Right lung (tissue), 5 donors: ENCODE data around the gene CTNNA2. TPM values are rescaled to one million over a fixed set of nuclear protein-coding genes. Genes with fewer than 3 reads are reported as not detected.

Experiments used
- DNase-seq, 2 donors: peaks; one replicate each; pipeline ENCODE4 v3.0.0-alpha.2; 2013
- polyA plus RNA-seq, 5 donors: library from polyadenylated mRNA; unstranded; fragments of 120-200 nt; gene quantifications; one replicate each; pipeline versions ENCODE4 v1.2.1 to v1.2.3, GENCODE V29; 2013; ENCODE audit warnings: inconsistent platforms in 1 of 5, low replicate concordance in 1 of 5; ENCODE audit not compliant: insufficient read length in 5 of 5, insufficient read depth in 1 of 5

The CTNNA2 gene
- polyA plus RNA-seq, 5 donors = 0.15 to 0.33 (median 0.23) TPM

DNA sequence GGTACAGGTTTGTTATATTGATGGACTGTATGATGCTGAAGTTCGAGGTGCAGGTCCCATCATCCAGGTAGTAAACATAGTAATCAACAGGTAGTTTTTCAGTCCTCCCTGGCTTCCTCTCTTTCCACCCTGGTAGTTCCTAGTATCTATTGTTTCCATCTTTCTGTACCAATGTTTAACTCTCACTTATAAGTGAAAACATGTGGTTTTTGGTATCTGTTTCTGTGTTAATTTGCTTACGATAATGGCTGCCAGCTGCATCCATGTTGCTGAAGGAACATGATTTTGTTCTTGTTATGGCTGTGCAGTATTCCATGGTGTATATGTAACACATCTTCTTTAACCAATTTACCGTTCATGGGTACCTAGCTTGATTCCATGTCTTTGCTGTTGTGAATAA lies 861.3 kb downstream of the CTNNA2 start:
- DNase-seq = no peak

DNA sequence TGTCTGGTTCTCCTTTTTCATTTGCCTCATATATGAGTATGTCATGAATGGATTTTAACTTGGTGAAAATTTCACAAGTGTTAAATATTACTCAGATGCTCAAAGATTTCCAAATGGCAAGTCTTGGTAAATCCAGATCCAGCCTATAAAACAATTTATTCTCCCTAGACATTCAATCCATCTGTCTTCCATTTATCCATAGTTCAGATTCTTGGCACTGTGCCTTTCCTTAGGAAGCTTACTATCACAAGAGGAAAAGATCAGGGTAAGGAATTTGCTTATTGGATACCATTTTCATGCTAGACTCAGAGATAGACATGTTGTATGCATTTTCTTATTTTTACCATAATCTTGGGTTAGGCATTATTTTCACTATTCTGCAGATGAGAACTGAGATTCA lies 864.2 kb downstream of the CTNNA2 start:
- no peak for DNase-seq

DNA sequence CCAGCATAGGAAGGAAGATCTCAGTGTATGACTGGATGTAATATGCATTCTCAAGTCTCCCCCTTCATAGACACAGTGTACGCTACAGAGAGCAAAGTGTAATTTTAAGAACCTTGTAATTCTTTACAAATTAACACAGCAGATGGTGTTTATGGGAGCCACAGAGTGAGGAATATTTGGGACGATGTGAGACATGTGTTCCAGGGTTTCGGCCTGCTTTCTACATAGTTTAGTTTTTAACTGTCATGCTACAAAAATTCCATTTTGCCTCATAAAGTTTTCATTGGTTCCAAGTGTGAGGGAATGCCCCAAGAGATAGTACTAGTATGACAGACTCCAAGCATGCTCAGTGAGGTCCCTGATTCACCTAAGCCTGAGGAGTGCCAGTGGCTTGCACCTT lies 867.9 kb downstream of the CTNNA2 start:
- no peak for DNase-seq

DNA sequence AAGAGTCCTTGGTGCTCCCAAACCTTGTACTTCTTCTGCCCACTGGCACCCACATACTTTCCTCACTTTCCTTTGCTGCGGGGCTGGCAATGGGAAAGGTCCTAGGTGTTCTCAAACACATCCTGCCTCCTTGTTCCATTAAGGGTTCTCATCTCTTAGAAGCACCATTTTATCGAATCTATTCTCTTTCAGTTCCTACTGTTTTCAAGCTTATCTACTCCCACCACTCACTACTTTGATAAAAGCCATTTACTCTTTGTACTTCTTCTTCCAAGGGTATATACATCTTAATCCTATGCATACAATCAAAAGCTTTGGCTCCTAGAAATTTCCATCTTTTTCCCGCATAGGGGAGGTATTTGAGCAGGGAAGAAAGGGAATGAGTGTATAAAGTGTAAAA lies 868.8 kb downstream of the CTNNA2 start:
- no peak for DNase-seq

DNA sequence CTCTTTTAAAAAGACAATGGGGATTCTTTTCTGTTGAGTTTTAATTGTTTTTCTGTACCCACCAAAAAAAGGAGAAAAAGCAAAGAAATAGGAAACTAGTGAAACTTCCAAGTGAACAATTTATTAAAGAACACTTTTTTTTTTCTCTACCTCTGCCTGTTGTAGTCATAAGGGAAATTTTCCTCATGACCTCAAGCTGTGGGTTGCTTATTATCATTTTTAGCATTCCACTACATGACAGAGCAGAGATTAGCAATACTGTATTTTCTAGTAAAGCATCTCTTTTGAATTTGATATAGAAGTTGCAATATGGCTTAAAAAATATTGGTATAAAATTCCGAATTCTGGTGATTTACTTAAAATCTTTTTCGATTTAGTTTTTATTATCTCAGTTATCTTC lies 879.6 kb downstream of the CTNNA2 start:
- DNase-seq = no peak

DNA sequence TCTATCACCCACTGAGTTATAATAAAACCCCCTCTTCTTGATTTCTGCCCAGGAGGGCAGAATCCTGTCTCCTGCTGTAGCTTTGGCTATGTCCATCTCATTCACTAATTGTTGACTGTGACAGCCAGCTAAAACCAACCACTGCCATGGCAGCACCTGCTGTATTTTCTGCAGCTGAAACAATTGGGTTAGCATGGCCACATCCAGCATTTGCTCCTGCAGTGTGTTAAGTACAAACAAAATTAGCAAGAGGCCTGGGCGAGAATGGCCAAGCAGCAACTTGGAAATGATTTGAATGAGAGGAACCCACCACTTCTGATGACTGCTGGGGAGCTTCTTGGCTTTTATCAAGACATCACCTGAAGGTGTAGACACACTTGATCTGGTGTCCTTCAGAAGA lies 881.1 kb downstream of the CTNNA2 start:
- DNase-seq = no peak

DNA sequence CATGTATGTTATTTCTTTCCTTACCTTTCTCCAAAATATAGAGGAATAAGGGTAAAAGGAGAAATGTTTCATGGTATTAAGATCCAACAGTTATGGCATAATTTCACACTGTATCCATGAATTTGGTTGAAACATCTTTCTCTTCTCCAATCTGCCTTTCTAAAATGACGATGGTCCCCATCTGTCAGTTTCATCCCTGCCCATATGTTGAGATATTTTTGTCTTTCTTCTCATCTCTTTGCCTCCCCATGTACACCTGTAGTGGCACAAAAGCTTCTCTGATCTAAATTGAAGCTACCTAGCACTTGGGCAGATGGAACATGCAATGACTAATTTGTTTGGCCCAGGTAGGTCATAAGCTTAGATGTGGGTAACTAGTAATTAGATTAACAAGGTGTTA lies 882.4 kb downstream of the CTNNA2 start:
- no peak for DNase-seq

DNA sequence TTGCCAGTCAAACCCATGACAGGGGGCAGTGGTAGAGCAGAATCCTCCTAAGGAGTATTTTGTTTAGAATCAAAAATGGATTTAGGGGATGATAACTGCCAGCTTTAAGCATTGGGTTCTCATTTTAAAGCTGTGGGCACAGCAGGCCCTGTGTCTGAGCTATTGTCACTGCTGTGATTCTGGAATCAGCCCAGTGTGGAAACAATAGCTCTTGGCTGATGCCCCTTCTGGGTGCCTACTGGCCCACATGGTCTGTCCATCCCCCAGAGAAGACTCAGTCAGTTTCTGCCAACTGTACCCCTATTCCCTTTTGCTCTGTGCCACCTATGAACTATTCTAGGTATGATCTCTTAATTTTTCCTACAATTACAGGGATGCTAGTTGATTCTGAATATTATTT lies 883.4 kb downstream of the CTNNA2 start:
- no peak for DNase-seq

DNA sequence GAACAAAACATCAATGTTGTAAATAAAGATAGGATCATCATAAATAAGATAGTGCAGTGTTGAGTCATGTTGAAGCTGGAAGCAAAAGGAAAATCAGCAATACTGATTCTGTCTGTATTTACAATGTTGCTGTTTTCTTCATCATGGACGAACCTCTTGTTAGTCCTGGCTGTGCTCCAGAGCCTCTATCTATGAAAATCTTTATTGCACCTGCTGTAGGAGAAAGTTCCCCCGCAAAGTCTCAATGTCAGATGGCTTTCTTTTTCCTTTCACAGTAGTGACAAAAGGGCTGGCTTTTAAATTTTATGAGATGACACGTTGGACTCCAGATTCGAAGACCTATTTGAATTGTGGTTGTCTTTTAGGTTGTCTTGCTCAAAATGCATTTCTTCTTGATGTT lies 890.2 kb downstream of the CTNNA2 start:
- no peak for DNase-seq

DNA sequence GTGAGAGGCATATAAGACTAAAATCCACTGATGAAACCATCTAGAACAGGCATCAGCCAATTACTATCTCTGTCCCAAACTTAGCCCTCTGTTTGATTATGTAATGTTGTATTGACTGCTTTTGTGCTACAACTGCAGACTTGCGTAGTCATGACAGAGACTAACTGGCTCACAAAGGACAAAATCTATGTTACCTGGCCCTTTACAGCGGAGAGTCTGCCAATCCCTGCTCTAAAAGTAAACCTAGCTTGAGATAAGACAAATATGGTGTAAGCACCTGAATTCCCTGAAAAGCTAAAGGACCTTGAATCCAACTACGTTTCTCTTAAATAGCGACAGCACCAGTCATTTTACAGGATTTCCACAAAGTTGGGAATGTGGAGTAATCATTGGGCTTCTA lies 894.5 kb downstream of the CTNNA2 start:
- DNase-seq = no peak

DNA sequence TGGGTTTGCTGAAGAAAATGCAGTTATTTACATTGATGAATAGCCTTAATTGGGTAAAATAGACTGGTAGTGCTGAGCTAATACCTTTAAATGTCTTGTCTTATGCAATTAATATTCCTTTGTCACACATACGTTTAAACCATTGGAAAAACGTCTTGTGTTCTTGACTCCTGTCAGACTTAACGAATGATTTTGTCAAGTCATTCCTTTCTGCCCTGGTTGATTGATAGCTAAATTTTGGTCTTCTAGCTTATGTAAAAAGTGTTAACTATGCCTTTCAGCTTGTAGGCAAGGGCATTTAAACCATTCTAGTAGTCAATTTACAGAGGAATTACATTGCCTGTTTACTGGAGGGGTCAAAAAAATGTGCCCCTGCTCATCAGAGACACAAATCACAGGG lies 897.5 kb downstream of the CTNNA2 start:
- DNase-seq = no peak

DNA sequence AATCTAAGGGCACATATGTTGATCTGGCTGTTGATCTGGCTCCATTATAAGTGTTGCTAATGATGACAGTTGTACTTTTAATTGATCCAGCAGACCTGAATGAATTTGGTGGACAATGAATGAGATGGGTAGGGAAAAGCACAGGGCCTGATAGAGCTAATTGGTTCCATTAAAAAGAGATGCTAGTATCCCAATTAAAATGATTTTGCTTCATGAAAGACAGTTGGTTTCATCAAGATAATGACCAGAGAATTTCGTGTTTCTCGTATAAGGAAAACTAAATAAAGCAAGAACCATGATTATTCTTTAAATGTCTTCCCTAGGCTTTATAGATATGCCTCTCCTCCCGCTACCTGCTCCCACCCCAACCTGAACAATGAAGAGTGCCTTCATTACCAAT lies 900.3 kb downstream of the CTNNA2 start:
- no peak for DNase-seq

DNA sequence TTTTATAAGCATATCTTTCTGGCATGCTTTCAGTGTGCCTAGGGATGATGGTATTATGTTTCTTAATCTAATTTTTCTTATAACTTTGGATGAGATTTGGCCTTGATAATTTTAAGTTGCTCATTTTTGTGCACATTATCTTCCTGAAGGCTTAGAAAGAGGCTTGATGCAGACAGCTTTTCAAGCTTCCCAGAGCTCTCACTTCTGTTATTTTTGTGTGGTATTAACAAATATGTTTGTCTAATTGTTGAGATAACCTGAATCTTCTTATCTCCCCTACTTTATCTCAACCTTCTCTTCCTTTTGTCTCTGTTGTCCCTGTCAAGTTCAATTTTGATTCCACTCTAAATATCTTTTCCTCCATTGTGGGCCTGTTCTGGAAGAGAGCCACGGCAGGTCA lies 904.9 kb downstream of the CTNNA2 start:
- DNase-seq = no peak

DNA sequence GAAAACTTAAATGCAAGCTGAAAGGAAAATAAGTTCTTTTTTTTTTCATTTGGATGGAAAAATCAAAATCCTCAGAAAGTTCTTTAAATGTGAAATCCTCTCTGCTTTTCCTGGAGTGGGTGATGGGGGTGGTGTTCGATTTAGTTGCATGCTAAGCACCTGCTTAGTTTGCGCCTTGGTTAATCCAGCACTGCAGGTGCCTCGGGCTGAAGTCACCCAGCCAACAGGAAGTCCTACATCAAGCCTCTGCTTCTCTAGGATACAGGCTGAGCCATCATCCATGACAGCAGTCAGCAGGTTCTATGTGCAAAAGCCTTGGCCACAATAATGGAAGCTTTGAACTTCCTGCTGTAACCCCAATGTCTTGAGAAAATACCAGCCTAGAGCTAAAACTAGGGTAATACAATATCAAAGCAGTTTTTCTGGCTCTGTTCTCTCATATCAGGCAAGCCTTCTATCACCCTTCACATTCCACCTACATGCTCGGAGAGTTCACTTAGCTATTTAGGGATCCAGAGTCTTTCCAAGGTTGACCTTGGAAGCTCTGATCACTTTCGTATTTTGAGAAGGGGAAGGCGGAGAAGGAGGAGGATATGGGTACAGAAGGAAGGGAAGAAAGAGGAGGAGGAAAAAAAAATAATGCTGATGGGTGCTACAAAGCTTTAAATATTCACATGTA lies 907.8 kb downstream of the CTNNA2 start:
- no peak for DNase-seq

DNA sequence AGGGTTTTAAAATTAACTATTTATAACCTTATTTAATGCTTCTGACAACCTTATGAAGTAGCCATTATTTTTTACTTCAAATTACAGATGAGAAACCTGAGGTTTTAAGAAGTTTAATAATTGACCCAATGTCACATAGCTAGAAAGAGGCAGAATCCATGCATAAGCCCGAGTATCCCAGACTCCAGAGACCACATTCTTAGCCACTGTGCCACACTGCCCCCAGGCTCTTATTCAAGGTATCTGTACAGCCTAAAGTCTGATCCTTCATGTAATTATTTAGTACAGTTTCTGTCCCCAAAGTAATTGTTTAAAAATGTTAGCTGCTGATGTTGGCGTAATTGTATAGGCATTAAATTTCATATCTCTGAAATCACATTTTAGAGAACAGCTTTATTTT lies 916.4 kb downstream of the CTNNA2 start:
- no peak for DNase-seq

DNA sequence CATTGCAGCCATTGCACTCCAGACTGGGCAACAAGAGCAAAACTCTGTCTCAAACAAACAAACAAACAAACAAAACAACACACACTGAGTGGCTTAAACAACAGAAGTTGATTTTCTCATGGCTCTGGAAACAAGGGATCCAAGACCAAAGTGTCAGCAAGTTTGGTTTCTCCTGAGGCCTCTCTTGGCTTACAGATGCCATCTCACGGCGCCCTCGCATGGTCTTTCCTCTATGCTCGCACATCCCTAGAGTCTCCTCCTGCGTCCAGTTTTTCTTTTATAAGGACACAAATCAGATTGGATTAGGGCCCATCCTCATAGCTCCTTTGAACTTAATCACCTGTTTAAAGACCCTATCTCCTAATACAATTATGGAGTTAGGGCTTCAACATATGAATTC lies 925.1 kb downstream of the CTNNA2 start:
- DNase-seq = no peak

DNA sequence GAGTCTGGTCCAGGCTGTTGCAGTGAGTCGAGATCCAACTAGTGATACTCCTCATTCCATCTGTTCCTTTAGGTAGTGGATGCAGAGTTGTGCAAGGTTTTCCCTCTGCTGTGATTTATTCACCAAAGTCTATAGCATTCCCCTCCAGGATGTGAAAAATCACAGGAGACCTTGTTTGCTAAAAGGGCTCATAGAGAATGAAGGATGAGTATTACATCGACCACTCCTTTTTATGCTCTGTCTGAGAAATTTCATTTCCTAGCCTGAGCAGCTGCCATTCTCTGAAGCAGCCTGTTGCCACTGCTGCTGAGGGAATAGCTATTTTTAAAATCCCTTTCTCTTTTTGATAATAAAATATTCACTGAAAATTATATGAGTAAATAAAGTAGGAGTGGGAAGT lies 925.8 kb downstream of the CTNNA2 start:
- DNase-seq = no peak

DNA sequence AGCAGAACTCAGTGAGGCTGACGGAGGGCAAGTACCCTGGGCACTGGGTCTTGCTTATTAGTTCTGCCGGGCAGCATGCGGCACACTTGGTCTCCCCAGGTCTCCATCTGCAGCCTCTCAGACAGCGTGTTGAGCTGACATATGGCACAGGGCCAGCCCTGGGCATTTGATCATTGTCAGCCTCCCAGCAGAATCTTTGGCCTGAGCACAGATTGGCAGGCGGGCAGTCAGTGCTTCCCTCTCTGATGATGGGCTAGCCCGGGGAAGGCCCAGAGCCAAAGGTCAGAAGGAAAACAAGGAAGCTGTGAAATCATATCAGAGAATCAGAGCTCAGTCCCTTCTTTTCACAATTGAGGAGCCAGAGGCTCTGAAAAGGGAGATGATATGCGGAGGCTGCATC lies 941.8 kb downstream of the CTNNA2 start:
- DNase-seq = no peak

DNA sequence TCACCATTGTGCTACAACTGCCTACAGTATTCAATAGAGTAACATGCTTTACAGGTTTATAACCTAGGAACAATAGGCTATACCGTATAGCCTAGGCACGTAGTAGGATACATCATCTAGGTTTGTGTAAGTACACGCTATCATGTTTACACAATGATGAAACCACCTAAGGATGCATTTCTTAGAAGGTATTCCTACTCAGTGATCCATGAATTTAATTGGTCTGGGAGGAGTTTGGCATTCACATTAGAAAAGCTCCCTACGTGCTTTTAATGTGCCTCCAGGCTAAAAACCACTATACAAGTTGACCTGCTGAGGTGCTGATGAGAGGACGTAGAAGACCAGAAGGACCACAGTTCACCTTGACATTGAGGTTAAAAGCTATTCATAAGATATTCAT lies 946.2 kb downstream of the CTNNA2 start:
- DNase-seq = no peak

DNA sequence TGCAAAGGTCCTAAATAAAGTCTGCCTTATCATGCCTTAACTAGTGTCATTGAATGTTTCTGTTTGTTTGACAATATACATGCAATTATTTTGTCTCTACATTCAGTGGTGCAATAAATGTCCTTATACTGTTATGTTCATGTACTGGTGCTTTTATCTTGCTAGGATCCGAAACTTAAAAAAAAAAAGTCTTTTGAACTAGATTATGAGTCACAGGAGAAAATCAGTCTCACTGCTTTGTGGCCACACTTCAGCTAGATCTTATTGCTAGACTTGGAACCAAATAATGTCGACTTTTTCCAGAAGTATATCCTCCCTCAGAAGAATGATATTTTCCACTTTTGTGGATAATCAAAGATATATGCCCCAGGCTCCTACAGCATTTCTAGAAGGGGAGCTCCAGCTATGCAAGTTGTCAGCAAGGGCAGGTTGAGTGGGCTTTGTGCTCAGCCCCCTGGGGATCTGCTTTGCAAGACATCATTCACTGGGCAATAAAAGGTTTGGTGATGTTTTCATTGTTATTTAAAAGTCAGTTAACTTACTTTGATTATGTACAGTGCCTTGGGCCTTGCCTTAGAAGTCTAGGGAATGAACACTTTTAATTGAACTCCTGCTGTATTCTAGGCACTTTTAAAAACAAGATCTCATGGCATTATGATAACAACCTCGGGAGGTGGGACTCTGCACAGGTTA lies 948.8 kb downstream of the CTNNA2 start:
- no peak for DNase-seq

DNA sequence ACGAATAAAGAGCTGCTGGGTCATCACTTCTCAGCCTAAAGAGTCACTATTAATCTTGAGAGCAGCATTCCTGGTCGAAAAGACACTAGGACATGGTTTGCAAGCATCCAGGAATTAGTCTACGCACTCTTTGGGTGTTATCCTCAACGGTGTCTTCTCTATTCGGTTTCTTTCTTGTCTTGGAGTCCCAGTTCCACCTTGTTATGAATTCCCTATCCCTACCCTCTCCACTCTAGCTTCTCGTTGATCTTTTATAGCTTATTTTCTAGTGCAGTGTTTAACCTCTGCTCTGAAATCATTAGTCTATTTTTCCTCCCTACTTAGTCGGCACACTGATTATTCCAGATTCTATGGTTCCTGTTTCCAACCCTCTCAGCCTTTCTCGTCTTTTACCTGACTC lies 949.8 kb downstream of the CTNNA2 start:
- no peak for DNase-seq

DNA sequence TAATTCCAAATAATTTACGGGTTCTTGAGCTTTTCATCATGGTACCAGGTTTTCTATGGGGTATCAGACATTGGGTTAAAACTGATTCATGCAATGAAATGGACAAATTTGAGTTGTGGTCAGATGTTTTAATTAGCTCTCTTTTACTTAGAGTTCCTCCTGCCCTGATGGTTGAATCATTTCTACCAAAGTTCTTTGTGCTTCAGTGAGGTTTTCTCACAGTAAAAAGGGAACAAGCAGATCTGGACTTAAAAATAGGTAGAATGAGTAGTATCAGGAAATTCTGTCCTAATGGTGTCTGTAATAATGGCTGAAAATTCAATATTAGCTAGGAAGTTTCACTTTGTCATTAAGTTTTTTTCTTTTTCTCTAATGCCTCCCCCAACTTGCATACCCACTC lies 951.4 kb downstream of the CTNNA2 start:
- DNase-seq = no peak

DNA sequence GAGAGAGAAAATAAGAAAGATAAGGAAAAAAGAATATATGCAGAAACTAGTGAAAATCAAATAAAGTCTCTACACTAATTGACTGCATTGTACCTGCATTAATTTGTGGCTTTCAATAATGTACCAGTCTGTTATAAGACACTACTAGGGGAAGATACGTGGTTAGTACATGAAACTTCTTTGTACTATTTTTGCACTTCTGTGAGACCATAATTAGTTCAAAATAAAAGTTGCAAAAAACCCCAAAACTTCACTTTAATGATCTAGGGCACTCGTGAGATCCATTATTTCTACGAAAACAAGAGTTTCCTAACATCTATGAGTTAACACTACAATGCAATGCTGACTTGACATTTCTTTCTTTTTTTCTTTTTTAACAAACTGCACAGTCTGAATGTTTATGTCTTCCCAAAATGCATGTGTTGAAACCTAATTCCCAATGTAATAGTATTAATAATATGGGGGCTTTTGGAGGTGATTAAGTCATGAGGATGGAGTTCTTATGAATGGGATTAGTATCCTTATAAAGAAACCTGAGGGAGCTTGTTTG lies 954.5 kb downstream of the CTNNA2 start:
- DNase-seq = no peak

DNA sequence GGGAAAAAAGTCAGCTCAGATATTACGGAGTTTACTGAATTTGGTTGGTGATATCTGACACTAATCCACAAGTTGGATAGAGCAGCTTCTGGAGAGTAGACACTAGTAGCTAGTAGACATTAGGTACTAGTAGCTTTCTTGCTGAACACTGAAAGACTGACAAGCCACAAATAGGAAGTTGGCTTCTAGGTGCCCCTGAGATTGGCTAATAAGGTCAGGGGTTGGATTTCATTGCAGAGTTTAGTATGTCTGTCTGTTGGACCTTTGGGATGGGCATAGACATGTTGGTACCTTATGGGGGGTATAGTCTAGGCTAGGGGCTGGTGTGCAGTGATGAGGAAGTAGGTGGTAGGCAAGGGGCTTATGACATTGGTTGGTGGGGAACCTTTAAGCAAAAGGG lies 956.6 kb downstream of the CTNNA2 start:
- DNase-seq = no peak
